HepG2 (cell line): ENCODE data around the gene FBLN5. TPM values are rescaled to one million over a fixed set of nuclear protein-coding genes. Genes with fewer than 3 reads are reported as not detected.

ENCODE experiments used
- ATAC-seq: fragments of 200-7000 bp; cut with Tn5 transposase; 3 replicates; pipeline ENCODE4 v1.9.1; 2020; ENCODE audit warnings: mild to moderate bottlenecking, moderate library complexity
- BruUV-seq: library from RNA; stranded (reverse); fragments of 400-500 nt; replicated peaks from 2 replicates; lab custom pipeline; 2021; lab: Mats Ljungman, UMichigan
- CTCF ChIA-PET: fragments of 300-600 bp; formaldehyde crosslinking; extraction: SDS; loops from one replicate; lab custom pipeline; 2021; ENCODE audit warnings: low total read pairs, inconsistent platforms, low intra/inter-chr PET ratio; lab: Yijun Ruan, JAX
- POLR2A ChIA-PET: fragments of 350-600 bp; sonication (Branson Sonifier 250); formaldehyde crosslinking; loops from one replicate; lab custom pipeline; 2020; ENCODE audit warnings: antibody characterized with exemption, inconsistent platforms; lab: Yijun Ruan, JAX
- DNase-seq: peaks from one replicate; pipeline ENCODE4 v3.0.0-alpha.2; 2015; ENCODE audit warnings: low spot score
- FAIRE-seq: peaks from 3 replicates; lab custom pipeline; 2011; peaks lifted over from hg19 to GRCh38; lab: Jason Lieb, UNC
- H2AFZ ChIP-seq: one replicate; pipeline ENCODE4 v1.6.1; 2011; ENCODE audit warnings: low read length, inconsistent platforms
- H3K27ac ChIP-seq: fragments of 300-600 bp; 3 replicates; pipeline ENCODE4 v1.8.0; 2011; ENCODE audit warnings: mixed run types, mild to moderate bottlenecking, mixed read lengths, low read length, inconsistent platforms; ENCODE audit not compliant: insufficient read depth; ENCODE audit errors: extremely low read length
- H3K27me3 ChIP-seq, 2 experiments: fragments of 200-600 bp in 1 of 2; 2 replicates in 1 of 2; 3 replicates in 1 of 2; pipeline versions ENCODE4 v1.6.0 to v1.8.0; 2011; ENCODE audit warnings: low read length in 2 of 2, mild to moderate bottlenecking in 2 of 2, moderate library complexity in 2 of 2, inconsistent platforms in 1 of 2; ENCODE audit not compliant: insufficient read depth in 2 of 2, control insufficient read depth in 1 of 2
- H3K36me3 ChIP-seq, 2 experiments: fragments of 200-600 bp in 1 of 2; replicated peaks in 1 of 2; 2 replicates in 1 of 2; 3 replicates in 1 of 2; pipeline versions ENCODE4 v1.5.1 to v1.8.0; 2011; ENCODE audit warnings: low read length in 2 of 2, inconsistent platforms in 1 of 2; ENCODE audit not compliant: insufficient read depth in 2 of 2, control insufficient read depth in 1 of 2
- H3K4me1 ChIP-seq: 2 replicates; pipeline ENCODE4 v1.5.1; 2012; ENCODE audit warnings: low read length, inconsistent platforms; ENCODE audit not compliant: insufficient read depth
- H3K4me2 ChIP-seq: 2 replicates; pipeline ENCODE4 v1.6.0; 2011; ENCODE audit warnings: low read depth, low read length, inconsistent platforms
- H3K4me3 ChIP-seq, 3 experiments: fragments of 200-600 bp in 1 of 3; sonication (generic), shearing (Covaris generic) in 1 of 3; replicated peaks in 1 of 3; 2 replicates each; pipeline ENCODE4 v1.5.1; 2011 to 2016; ENCODE audit warnings: low read length in 3 of 3, inconsistent platforms in 2 of 3, low read depth in 2 of 3, mild to moderate bottlenecking in 2 of 3, control low read depth in 1 of 3, mixed read lengths in 1 of 3; ENCODE audit not compliant: insufficient read depth in 1 of 3
- H3K79me2 ChIP-seq: one replicate; pipeline ENCODE4 v1.6.1; 2011; ENCODE audit warnings: low read length, inconsistent platforms; ENCODE audit not compliant: insufficient read depth
- H3K9ac ChIP-seq: 2 replicates; pipeline ENCODE4 v1.6.0; 2011; ENCODE audit warnings: mild to moderate bottlenecking, low read depth, low read length, inconsistent platforms; ENCODE audit not compliant: insufficient read depth
- H3K9me3 ChIP-seq: 2 replicates; pipeline ENCODE4 v1.5.1; 2012; ENCODE audit warnings: mild to moderate bottlenecking, low read length
- H4K20me1 ChIP-seq: 2 replicates; pipeline ENCODE4 v1.6.0; 2011; ENCODE audit warnings: inconsistent platforms, mild to moderate bottlenecking, low read length, moderate library complexity; ENCODE audit not compliant: insufficient read depth
- AKAP8 ChIP-seq: sonication (generic); formaldehyde crosslinking; IDR thresholded peaks from 2 replicates; pipeline ENCODE4 v1.5.1; 2020; ENCODE audit warnings: mild to moderate bottlenecking, missing genetic modification reagents
- CTCF ChIP-seq: sonication (generic); formaldehyde crosslinking; IDR thresholded peaks from 2 replicates; pipeline ENCODE4 v1.5.0; 2020; ENCODE audit warnings: mild to moderate bottlenecking, missing genetic modification reagents, moderate library complexity
- HNRNPK ChIP-seq: fragments of 200-400 bp; formaldehyde crosslinking; IDR thresholded peaks from 2 replicates; pipeline ENCODE4 v1.6.1; 2018; ENCODE audit warnings: low read length, low read depth, moderate library complexity, mild to moderate bottlenecking; ENCODE audit not compliant: poor library complexity, severe bottlenecking
- SMYD3 ChIP-seq: sonication (generic); formaldehyde crosslinking; IDR thresholded peaks from 2 replicates; pipeline ENCODE4 v1.8.1; 2023; ENCODE audit warnings: mild to moderate bottlenecking, missing genetic modification reagents
- ZNF652 ChIP-seq: IDR thresholded peaks from 2 replicates; pipeline ENCODE4 v1.6.1; 2016; ENCODE audit warnings: low read depth, borderline replicate concordance
- ZNF687 ChIP-seq: sonication (generic); formaldehyde crosslinking; IDR thresholded peaks from 2 replicates; pipeline ENCODE4 v1.5.1; 2020; ENCODE audit warnings: mild to moderate bottlenecking, missing genetic modification reagents, moderate library complexity
- WGBS: methylation state at CpG from one replicate; pipeline ENCODE4 v1.1.6; 2017; ENCODE audit warnings: low lambda C conversion rate; 5-methylcytosine and 5-hydroxymethylcytosine counted together
- in situ Hi-C: cut with HindIII; loops from 2 replicates; pipeline ENCODE4 v1.10.0; 2017; ENCODE audit warnings: low pct_unique_long_range_greater_than_20kb; ENCODE audit not compliant: extremely low pct_ligation_motif_present
- intact Hi-C: fragments of 100-400 bp; cut with micrococcal nuclease; formaldehyde crosslinking; loops from one replicate; pipeline ENCODE4 v1.10.0; 2022; ENCODE audit not compliant: unreplicated experiment
- polyA plus RNA-seq, 8 experiments: library from polyadenylated mRNA; depleted of rRNA in 3 of 8; stranded (reverse) in 7 of 8; unstranded in 1 of 8; fragments of >200 nt; fragmentation: Illumina TruSeq in 4 of 8; extraction: Trizol in 4 of 8; gene quantifications; 2 replicates each; pipeline versions ENCODE4 v1.2.1 to v1.2.3, GENCODE V29; 2011 to 2016; ENCODE audit warnings: low read depth in 4 of 8, missing spikeins in 1 of 8, mixed read lengths in 1 of 8; ENCODE audit not compliant: insufficient read depth in 1 of 8
- total RNA-seq, 5 experiments: library from RNA; depleted of rRNA; stranded (reverse); fragments of >200 nt; fragmentation: Illumina TruSeq; extraction: Trizol; gene quantifications; 2 replicates each; pipeline ENCODE4 v1.2.3, GENCODE V29; 2016; ENCODE audit warnings: low read depth in 1 of 5

FBLN5 gene
- total and polyA plus RNA-seq, 2 of the 13 experiments (the other 11 are each of a cell fraction or from before 2014, with no cell fraction given) = 0.38 to 0.77 TPM

- no peak for TF ChIP-seq SMYD3 (CRISPR knock-in tag)
- TF ChIP-seq, all 625 proteins: peak for 0
Observed at GRCh38 chr14:91837076-91837475, 110.4 kb downstream of the FBLN5 start (continued).

- BruUV-seq = no TSS peak
- H3K4me3 ChIP-seq = peak overlapping the region in 2 of 3 experiments; percentile 10 to 37; a peak in 3 of 6 replicates
- H3K9me3 ChIP-seq = no peaks in the 10 kb centered on the region
- CTCF ChIA-PET = no interaction called here
- H3K9ac ChIP-seq = no peak overlapping the region
- POLR2A ChIA-PET = no interaction called here
- FAIRE-seq (no peak), DNase-seq (no peak), ATAC-seq (peak; percentile 72)
- no peaks in the 10 kb centered on the region for H4K20me1 ChIP-seq
- WGBS = 37% methylated on average over 35 of the region's 84 CpGs
- no peaks in the 10 kb centered on the region for H3K36me3 ChIP-seq
- peaks cover 0 to 27% of the 10 kb centered on the region in 2 experiments; a peak in 4 of 5 replicates for H3K27me3 ChIP-seq
- H3K27ac ChIP-seq = no peak overlapping the region
- intact Hi-C loops (no loop called here), in situ Hi-C loops (no loop called here)
- no peaks in the 10 kb centered on the region for H3K79me2 ChIP-seq
- peak overlapping the region; percentile 65 for H3K4me2 ChIP-seq
- TF ChIP-seq CTCF (CRISPR knock-in tag) (peak; percentile 19; the same call in 1 of the 2 replicates), ZNF652 (CRISPR knock-in tag) (no peak), HNRNPK (peak; percentile 97), AKAP8 (CRISPR knock-in tag) (no peak), ZNF687 (CRISPR knock-in tag) (peak; percentile 11; the same call in 1 of the 2 replicates)
- no peaks in the 10 kb centered on the region for H3K4me1 ChIP-seq
- H2AFZ ChIP-seq = no peak overlapping the region
Observed at GRCh38 chr14:91835920-91836843, 111.3 kb downstream of the FBLN5 start.
